ENCODE data around the gene RLN1.

DNA sequence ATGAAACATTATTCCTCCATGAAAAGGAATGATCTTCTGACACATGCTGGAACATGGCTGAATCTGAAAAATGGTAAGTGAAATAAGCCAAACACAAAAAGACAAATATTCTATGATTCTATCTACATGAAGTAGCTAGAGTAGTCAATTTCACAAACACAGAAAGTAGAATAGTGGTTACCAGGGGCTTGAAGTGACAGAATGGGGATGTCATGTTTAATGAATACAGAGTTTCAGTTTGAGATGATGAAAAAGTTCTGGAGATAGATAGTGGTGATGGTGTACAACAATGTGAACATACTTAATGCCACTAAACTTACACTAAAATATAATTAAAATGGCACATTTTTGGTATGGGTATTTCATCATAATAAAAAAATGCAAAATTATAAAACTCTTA is 53.4 kb downstream of the RLN1 start:
- TF ChIP-seq, protein P1, sequence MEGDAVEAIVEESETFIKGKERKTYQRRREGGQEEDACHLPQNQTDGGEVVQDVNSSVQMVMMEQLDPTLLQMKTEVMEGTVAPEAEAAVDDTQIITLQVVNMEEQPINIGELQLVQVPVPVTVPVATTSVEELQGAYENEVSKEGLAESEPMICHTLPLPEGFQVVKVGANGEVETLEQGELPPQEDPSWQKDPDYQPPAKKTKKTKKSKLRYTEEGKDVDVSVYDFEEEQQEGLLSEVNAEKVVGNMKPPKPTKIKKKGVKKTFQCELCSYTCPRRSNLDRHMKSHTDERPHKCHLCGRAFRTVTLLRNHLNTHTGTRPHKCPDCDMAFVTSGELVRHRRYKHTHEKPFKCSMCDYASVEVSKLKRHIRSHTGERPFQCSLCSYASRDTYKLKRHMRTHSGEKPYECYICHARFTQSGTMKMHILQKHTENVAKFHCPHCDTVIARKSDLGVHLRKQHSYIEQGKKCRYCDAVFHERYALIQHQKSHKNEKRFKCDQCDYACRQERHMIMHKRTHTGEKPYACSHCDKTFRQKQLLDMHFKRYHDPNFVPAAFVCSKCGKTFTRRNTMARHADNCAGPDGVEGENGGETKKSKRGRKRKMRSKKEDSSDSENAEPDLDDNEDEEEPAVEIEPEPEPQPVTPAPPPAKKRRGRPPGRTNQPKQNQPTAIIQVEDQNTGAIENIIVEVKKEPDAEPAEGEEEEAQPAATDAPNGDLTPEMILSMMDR (optimal IDR thresholded peaks at IDR 0.05 in 1 of 3, IDR thresholded peaks at IDR 0.05 in 1 of 3, conservative IDR thresholded peaks at IDR 0.05 in 1 of 3; ENCODE audit: extremely low read depth in 1 of 3, insufficient read depth in 2 of 3, low read length in 3 of 3) = no peak
- TF ChIP-seq EZH2 (IDR thresholded peaks at IDR 0.05; ENCODE audit: low read length) = no peak

Measured in keratinocyte (primary cell).